Mesendoderm (in vitro differentiated cells): ENCODE data around the gene SMCO4. TPM values are rescaled to one million over a fixed set of nuclear protein-coding genes. Genes with fewer than 3 reads are reported as not detected.
"Not testable (repeated sequence)": the region's sequence is repeated elsewhere in the genome, so short reads cannot be mapped to it uniquely, and the experiment has no call there.

Source experiments
- DNase-seq: peaks from one replicate; pipeline ENCODE4 v3.0.0; 2013
- H2AK5ac ChIP-seq: 2 replicates; pipeline ENCODE4 v1.6.1; 2013; ENCODE audit warnings: low read length, inconsistent platforms
- H2BK120ac ChIP-seq: 2 replicates; pipeline ENCODE4 v1.6.1; 2013; ENCODE audit warnings: low read depth, mild to moderate bottlenecking, low read length, moderate library complexity, mixed read lengths
- H2BK15ac ChIP-seq: replicated peaks from 2 replicates; pipeline ENCODE4 v1.6.1; 2013; ENCODE audit warnings: low read depth, mild to moderate bottlenecking, moderate library complexity
- H2BK5ac ChIP-seq: 2 replicates; pipeline ENCODE4 v1.6.1; 2013; ENCODE audit warnings: low read length, inconsistent platforms
- H3K18ac ChIP-seq: 2 replicates; pipeline ENCODE4 v1.6.1; 2013; ENCODE audit warnings: mild to moderate bottlenecking, low read length, mixed read lengths
- H3K23ac ChIP-seq: one replicate; pipeline ENCODE4 v1.6.1; 2013; ENCODE audit warnings: low read length
- H3K27ac ChIP-seq: 2 replicates; pipeline ENCODE4 v1.5.1; 2013; ENCODE audit warnings: low read depth, mild to moderate bottlenecking, inconsistent platforms, low read length, moderate library complexity
- H3K27me3 ChIP-seq: 2 replicates; pipeline ENCODE4 v1.6.1; 2013; ENCODE audit warnings: low read length, control low read depth, mild to moderate bottlenecking, inconsistent platforms; ENCODE audit not compliant: insufficient read depth, poor library complexity
- H3K36me3 ChIP-seq: 2 replicates; pipeline ENCODE4 v1.6.1; 2013; ENCODE audit warnings: low read length, inconsistent platforms; ENCODE audit not compliant: control insufficient read depth, insufficient read depth
- H3K4ac ChIP-seq: one replicate; pipeline ENCODE4 v1.6.1; 2013; ENCODE audit warnings: low read depth, mild to moderate bottlenecking, low read length, moderate library complexity
- H3K4me1 ChIP-seq: 2 replicates; pipeline ENCODE4 v1.6.1; 2013; ENCODE audit warnings: low read depth, low read length, inconsistent platforms; ENCODE audit not compliant: control insufficient read depth
- H3K4me2 ChIP-seq: 2 replicates; pipeline ENCODE4 v1.6.1; 2013; ENCODE audit warnings: low read length
- H3K4me3 ChIP-seq: 2 replicates; pipeline ENCODE4 v1.5.1; 2013; ENCODE audit warnings: mild to moderate bottlenecking, low read length
- H3K56ac ChIP-seq: one replicate; pipeline ENCODE4 v1.6.1; 2013; ENCODE audit warnings: low read length
- H3K79me1 ChIP-seq: 2 replicates; pipeline ENCODE4 v1.6.1; 2013; ENCODE audit warnings: low read length, inconsistent platforms
- H3K79me2 ChIP-seq: 2 replicates; pipeline ENCODE4 v1.6.1; 2013; ENCODE audit warnings: mild to moderate bottlenecking, low read length; ENCODE audit not compliant: control insufficient read depth, insufficient read depth
- H3K9ac ChIP-seq: 2 replicates; pipeline ENCODE4 v1.6.1; 2013; ENCODE audit warnings: low read length, inconsistent platforms
- H4K5ac ChIP-seq: one replicate; pipeline ENCODE4 v1.6.1; 2013; ENCODE audit warnings: low read length
- H4K8ac ChIP-seq: one replicate; pipeline ENCODE4 v1.6.1; 2013; ENCODE audit warnings: low read depth, mild to moderate bottlenecking, control low read depth, low read length, moderate library complexity
- WGBS: extraction: QIAGEN DNeasy Blood & Tissue Kit; methylation state at CpG from one replicate; pipeline ENCODE4 v1.1.7; 2013; ENCODE audit warnings: low lambda C conversion rate, missing lambda C conversion rate; ENCODE audit not compliant: insufficient coverage; ENCODE audit errors: extremely low coverage; 5-methylcytosine and 5-hydroxymethylcytosine counted together
- polyA plus RNA-seq, 2 experiments: library from polyadenylated mRNA; stranded (reverse); fragments of 200-250 nt; gene quantifications; one replicate each; pipeline ENCODE4 v1.2.3, GENCODE V29; 2013

Gene SMCO4, protein sequence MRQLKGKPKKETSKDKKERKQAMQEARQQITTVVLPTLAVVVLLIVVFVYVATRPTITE
- polyA plus RNA-seq (2013, experiment 1 of 2), result 40.2 TPM
- polyA plus RNA-seq (2013, experiment 2 of 2), result 41.8 TPM

DNA sequence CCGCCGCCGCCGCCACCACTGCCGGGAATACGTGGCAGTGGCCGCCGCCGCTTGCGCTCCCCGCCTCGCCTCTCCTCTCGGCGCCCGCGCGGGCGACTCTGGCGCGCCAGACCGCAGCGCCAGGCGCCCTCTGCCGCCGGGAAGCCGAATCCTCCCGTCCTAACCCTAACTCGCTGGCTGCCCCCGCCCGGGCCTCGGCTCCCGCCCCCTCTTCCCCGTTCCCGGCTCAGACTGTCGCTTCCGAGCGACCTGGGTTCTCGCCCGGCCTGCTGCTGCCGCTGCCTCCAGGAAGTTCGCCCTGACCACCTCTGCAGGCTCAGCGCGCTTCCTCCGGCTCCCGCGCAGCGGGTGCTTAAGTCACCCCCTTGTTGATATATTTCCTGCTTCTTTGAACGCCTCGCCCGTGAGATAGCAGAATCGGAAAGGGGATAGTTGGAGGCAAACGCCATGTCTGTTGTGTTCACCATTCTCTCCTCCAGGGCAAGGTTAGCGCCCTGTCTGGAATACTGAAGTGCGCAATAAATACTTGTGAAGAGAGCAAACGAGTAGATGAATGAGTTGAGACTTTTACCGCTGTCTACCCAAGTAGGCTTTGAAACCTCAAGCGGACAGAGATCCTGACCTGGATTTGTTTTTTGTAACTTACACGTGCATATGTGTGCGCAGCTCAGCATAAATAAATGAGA is at the start of gene SMCO4:
TSS of gene SMCO4 (minus strand) at position 100 of the 686 bp plus-strand sequence. CDS start 64,202 bp downstream, outside the sequence.
- Histone ChIP-seq H3K18ac (peak within 1 kb of the TSS; percentile 98), H3K27ac (peak within 1 kb of the TSS; percentile 74), H3K4me3 (peak within 1 kb of the TSS; percentile 65), H3K9ac (peak within 1 kb of the TSS; percentile 75), H3K23ac (no peak within 1 kb of the TSS), H2AK5ac (no peak within 1 kb of the TSS), H3K79me2 (peaks cover 21% of the 10 kb centered on the region), H3K79me1 (peaks cover 13% of the 10 kb centered on the region), H4K5ac (no peak within 1 kb of the TSS), H3K56ac (peak within 1 kb of the TSS; percentile 87), H3K4me2 (peak within 1 kb of the TSS; percentile 83), H4K8ac (peak within 1 kb of the TSS; percentile 83), H2BK120ac (peak within 1 kb of the TSS; percentile 94), H2BK5ac (no peak within 1 kb of the TSS), H3K36me3 (no peaks in the 10 kb centered on the region), H3K27me3 (no peaks in the 10 kb centered on the region), H3K4me1 (no peaks in the 10 kb centered on the region), H2BK15ac (peak within 1 kb of the TSS; percentile 48), H3K4ac (peak within 1 kb of the TSS; percentile 28)
- peak; percentile 91 for DNase-seq
- WGBS, result no CpG with 5 or more reads among the region's 59 CpGs

DNA sequence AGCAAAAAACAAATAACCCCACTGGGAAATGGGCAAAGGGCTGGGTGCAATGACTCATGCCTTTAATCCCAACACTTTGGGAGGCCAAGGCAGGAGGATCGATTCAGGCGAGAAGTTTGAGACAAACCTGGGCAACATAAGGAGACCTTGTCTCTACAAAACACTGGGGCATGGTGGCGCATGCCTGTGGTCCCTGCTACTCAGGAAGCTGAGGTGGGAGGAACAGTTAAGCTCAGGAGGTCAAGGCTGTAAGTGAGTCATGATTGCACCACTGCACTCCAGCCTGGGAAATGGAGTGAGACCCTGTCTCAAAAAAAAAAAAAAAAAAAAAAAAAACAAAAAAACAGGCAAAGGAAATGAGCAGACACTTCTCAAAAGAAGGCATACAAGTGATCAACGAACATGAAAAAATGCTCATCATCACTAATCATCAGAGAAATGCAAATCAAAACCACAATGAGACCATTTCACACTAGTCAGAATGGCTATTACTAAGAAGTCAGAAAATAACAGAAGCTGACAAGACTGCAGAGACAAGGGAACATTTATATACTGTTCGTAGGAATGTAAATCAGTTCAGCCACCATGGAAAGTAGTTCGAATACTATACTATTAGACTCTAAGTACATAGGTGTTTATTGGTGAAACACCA is 48.2 kb upstream of the SMCO4 start:
- WGBS, result no CpG with 5 or more reads among the region's 6 CpGs
- no peak overlapping the region for H3K4me2 ChIP-seq
- H3K4ac ChIP-seq, result no peak overlapping the region
- no peak overlapping the region for H3K27ac ChIP-seq
- no peaks in the 10 kb centered on the region for H3K36me3 ChIP-seq
- H3K79me2 ChIP-seq, result no peaks in the 10 kb centered on the region
- no peak overlapping the region for H2BK5ac ChIP-seq
- H3K23ac ChIP-seq, result no peak overlapping the region
- no peaks in the 10 kb centered on the region for H3K79me1 ChIP-seq
- no peak overlapping the region for H2AK5ac ChIP-seq
- H3K4me1 ChIP-seq, result no peaks in the 10 kb centered on the region
- no peak overlapping the region for H3K9ac ChIP-seq
- H3K27me3 ChIP-seq, result no peaks in the 10 kb centered on the region
- H3K56ac ChIP-seq, result no peak overlapping the region
- H2BK120ac ChIP-seq, result no peak overlapping the region
- no peak overlapping the region for H2BK15ac ChIP-seq
- no peak overlapping the region for H4K5ac ChIP-seq
- peak; percentile 36 for DNase-seq
- no peak overlapping the region for H3K4me3 ChIP-seq
- H3K18ac ChIP-seq, result no peak overlapping the region
- H4K8ac ChIP-seq, result no peak overlapping the region

DNA sequence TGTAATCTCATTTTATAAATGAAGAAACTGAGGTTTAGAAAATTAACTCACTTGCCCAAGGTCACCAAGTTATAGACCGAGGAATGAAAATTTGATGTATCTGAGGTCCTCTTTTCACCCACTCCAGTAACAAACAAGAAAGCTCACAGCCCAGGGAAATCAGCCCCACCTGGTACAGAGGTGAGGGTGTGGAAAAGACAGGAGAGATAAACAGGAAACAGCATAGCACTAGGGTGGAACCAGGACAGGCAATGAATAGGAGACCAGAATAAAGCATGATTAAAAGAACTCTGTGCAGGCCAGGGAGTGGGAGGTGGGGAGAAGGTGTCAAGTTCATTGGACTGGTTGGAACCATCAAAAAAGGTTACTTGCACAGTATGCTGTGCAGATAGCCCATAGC is 46.2 kb upstream of the SMCO4 start:
- H3K56ac ChIP-seq, result no peak overlapping the region

DNA sequence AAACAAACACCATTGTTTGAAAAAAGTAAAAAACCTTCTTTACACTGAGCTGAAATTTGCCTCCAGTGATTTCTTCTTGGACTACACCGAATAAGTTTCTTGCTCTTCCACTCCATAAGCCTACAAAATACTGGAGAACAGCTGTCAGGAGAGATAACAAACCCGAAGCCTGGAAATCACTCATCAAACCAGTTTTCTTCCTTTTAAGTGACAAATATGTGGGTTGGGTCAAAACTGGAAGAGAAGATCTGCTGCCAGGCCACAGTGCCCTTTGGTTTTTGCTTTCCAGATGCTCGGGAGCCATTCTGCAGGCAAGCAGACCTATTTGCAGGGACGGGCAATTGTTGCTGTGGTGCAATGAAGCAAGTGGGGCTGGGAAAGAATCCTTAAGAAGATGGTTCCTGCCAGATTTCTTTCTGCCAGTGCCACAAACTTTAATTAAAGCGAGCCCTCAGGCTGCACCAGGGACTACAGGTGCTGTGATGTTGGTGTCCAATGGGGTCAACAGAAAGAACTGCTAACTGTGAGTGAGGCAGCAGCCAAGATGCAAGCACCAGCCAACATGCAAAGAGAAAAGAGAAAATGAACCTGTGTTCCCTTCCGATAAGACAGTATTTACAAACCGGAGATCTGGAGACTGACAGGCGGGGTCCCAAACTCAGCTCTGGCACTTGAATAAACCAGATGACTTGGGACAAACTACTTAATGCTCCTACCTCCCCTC is 44.8 kb upstream of the SMCO4 start:
- DNase-seq, result no peak
- H4K8ac ChIP-seq, result no peak overlapping the region
- no peaks in the 10 kb centered on the region for H3K36me3 ChIP-seq
- no peak overlapping the region for H3K23ac ChIP-seq
- no peaks in the 10 kb centered on the region for H3K4me1 ChIP-seq
- H3K79me1 ChIP-seq, result no peaks in the 10 kb centered on the region
- H2BK5ac ChIP-seq, result no peak overlapping the region
- H3K18ac ChIP-seq, result no peak overlapping the region
- H2BK15ac ChIP-seq, result no peak overlapping the region
- no peak overlapping the region for H2AK5ac ChIP-seq
- H3K4ac ChIP-seq, result no peak overlapping the region
- no peaks in the 10 kb centered on the region for H3K27me3 ChIP-seq
- H3K9ac ChIP-seq, result no peak overlapping the region
- WGBS, result no CpG with 5 or more reads among the region's 8 CpGs
- H3K4me2 ChIP-seq, result no peak overlapping the region
- H3K56ac ChIP-seq, result no peak overlapping the region
- H3K4me3 ChIP-seq, result no peak overlapping the region
- H3K79me2 ChIP-seq, result no peaks in the 10 kb centered on the region
- H2BK120ac ChIP-seq, result no peak overlapping the region
- no peak overlapping the region for H3K27ac ChIP-seq
- H4K5ac ChIP-seq, result no peak overlapping the region

More for the DNA sequence above, 46.2 kb upstream of the SMCO4 start:
- Histone ChIP-seq H3K79me2 (no peaks in the 10 kb centered on the region), H4K8ac (no peak overlapping the region), H3K27me3 (no peaks in the 10 kb centered on the region), H3K4ac (no peak overlapping the region), H3K27ac (no peak overlapping the region), H3K4me2 (no peak overlapping the region), H3K9ac (no peak overlapping the region), H2BK15ac (no peak overlapping the region), H3K36me3 (no peaks in the 10 kb centered on the region), H3K4me3 (no peak overlapping the region), H3K4me1 (no peaks in the 10 kb centered on the region), H3K23ac (no peak overlapping the region), H2BK5ac (no peak overlapping the region), H3K79me1 (no peaks in the 10 kb centered on the region), H2BK120ac (no peak overlapping the region), H2AK5ac (no peak overlapping the region), H4K5ac (no peak overlapping the region), H3K18ac (no peak overlapping the region)
- no CpG with 5 or more reads among the region's 1 CpG for WGBS
- DNase-seq, result no peak

DNA sequence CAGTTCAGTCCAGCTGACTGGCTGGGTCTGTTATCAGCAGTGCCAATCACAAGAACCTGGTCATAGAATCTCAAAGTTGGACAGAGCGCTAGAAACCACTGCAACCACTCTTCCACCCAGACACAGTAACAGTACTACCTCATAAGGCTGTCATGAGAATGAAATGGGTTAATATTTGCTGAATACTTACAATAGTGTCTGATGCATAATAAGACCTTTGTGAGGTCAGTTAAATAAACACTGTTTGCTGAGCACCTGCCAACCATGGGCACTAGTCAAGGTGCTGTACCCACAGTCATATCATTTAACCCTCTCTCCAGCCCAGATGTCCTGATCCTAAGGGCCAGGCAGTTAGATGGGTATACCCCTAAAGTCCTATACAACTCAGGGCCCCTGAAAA is 44.2 kb upstream of the SMCO4 start:
- not testable (repeated sequence) for H2BK15ac ChIP-seq, H3K36me3 ChIP-seq, H4K5ac ChIP-seq, H3K23ac ChIP-seq, H2BK120ac ChIP-seq, H3K79me1 ChIP-seq, H3K9ac ChIP-seq, H3K56ac ChIP-seq, H3K4me1 ChIP-seq, DNase-seq, H2BK5ac ChIP-seq, H3K79me2 ChIP-seq, H3K18ac ChIP-seq, H3K4me2 ChIP-seq, H3K27ac ChIP-seq, H3K27me3 ChIP-seq, H4K8ac ChIP-seq, H3K4ac ChIP-seq, H3K4me3 ChIP-seq, H2AK5ac ChIP-seq
- no CpG with 5 or more reads among the region's 1 CpG for WGBS
